DMS153 treated with DMSO at 0.1 percent for 48 hours (cell line): ENCODE data around the gene RASAL1.

Experiments
- DNase-seq: peaks from one replicate; lab custom pipeline; 2025; ENCODE audit not compliant: unreplicated experiment; lab: John Stamatoyannopoulos, UW

The RASAL1 gene

GRCh38 chr12:113099364-113099763 lies 36.2 kb downstream of the RASAL1 start:
- no peak for DNase-seq

DNA sequence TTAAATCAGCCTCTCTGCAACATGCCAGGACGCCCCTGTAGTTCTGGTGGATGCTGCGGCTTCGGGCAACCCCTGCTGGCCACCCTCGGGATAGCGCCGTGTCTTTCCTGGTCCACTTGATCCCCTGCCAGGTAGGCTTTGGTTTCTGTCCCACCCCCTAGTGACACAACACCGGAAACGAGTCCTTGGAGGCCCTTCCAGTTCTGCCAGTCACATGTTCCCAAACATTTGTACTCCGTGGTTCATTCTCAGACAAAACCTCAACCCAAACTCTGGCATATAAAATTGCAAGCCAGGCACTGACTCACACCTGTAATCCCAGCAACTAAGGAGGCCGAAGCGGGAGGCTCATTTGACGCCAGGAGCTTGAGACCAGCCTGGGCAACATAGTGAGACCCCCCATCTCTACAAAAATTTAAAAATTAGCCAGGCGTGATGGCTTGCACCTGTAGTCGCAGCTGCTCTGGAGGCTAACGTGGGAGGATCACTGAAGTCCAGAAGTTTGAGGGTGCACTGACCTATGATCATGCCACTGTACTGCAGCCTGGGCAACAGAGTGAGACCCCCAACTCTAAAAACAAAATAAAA lies 37.0 kb downstream of the RASAL1 start:
- DNase-seq = peak; percentile 92

DNA sequence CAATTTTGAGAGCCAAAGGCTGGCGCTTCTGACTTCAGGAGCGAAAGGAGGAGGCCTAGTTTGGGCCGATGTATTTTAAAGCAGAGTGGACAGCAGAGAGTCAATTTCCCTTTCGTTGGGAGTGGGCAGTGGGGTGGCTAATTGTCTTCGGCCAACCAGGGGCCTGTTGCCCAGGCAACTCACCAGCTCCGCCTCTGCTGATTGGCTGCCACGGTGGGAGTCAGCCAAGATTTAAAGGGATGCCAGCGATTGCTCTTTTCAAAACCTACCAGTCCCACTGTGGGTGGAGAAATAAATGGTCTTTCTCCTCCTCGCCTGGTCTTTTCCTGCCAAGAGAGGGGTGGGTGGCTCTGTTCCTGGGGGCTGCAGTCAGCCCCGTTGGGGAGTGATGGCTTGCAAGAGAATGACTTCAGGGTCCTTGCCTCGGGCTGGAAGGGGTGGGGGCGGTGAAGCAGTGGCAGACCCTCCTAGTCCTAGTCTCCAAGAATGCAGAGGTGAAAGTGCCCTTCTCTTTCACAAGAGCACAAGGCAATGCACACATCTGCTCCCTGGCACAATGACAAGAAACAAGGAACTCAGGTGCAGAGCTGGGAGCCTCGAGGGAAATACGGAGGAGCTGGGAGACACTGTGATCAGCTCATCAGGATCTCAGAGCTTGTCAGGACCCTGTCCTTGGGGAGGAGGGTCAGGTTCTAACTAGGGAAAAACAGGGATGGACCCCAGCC lies 37.7 kb downstream of the RASAL1 start:
- peak; percentile 79 for DNase-seq

- DNase-seq = no peak
Observed at GRCh38 chr12:113096675-113097461, 38.7 kb downstream of the RASAL1 start.

- no peak for DNase-seq
Observed at GRCh38 chr12:113095405-113095804, 40.2 kb downstream of the RASAL1 start.

GRCh38 chr12:113094738-113095137 lies 40.8 kb downstream of the RASAL1 start:
- DNase-seq = no peak

GRCh38 chr12:113093409-113094101 lies 42.0 kb downstream of the RASAL1 start:
- DNase-seq = no peak

DNA sequence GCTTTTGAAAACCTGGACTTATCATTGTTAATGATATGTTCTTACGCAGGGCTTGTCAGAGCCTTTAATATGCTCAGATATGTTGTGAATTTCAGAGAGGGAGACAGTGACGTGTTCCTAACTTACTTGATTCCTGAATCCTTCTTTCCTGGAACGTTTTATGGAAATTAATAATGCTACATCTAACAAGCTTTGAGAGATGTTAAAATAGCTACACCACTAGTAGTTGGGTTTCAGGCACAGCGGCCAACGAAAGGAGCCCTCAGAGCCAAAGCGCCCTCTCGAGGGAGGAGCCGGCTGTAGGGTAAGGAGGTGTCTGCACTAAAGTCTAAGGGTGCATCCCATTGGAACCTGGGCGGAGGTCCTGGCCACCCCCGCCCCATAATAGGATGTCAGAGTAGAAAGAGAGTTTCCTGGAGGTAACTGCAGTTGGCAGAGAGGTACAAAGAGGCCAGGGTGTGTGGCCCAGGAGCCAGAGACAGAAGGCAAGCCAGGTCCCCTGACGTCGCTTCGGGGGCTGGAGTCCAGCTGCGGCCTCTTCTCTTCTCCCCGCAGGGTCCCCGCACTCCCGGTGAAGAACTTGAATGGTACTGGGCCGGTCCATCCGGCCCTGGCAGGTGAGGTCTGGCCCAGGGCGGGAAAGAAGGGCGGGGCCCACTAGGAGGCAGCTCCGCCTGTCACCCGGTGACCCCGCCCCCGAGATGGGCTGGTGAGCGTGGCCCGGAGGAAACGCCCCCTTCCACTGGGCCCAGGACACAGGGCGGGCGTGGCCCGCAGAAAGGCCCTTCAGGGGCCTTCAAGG lies 42.8 kb downstream of the RASAL1 start:
- DNase-seq = no peak

GRCh38 chr12:113091506-113091905 lies 44.1 kb downstream of the RASAL1 start:
- DNase-seq = no peak

DNA sequence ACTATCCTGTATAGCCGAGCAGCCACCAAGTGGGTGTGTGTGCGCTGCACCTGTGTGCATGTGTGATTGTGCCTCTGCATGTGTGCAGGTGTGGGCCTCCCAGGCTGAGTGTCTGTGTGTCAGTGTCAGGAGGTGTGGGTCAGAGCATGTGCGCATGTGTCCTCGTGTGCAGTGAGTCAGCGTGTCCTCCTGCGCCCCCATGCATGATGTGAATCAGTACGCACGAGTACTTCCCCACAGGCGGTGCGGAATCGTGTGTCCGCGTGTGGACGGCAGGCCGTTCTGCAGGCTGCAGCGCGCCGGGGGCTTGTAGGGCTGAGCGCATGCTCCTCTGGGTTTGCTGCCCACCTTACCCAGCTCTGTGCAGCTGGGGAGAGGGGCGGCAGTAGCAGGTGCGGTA lies 44.8 kb downstream of the RASAL1 start:
- no peak for DNase-seq

DNA sequence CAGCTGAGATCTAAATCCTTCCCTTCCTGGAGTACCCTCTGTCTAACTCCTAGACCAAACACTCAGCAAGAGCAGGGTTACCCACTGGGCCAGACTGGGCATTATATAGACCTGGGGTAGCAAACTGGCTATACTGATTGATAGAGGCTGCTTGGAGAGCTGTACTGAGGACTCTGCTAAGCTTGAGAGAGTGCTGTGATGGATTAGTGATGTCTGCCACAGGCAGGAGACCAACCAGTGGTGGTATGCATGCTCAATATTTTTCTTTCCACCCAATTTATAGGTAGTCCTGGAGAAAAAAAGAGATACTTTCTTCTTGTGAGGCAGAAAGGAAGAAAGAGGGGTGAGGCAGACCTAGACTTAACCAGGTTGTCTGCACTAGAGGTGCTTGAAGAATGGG lies 45.7 kb downstream of the RASAL1 start:
- no peak for DNase-seq

- no peak for DNase-seq
Observed at GRCh38 chr12:113088971-113089756, 46.4 kb downstream of the RASAL1 start.

- no peak for DNase-seq
Observed at GRCh38 chr12:113088037-113088436, 47.5 kb downstream of the RASAL1 start.

- DNase-seq = no peak
Observed at GRCh38 chr12:113087193-113087592, 48.4 kb downstream of the RASAL1 start.

GRCh38 chr12:113086249-113087164 lies 49.1 kb downstream of the RASAL1 start:
- DNase-seq = no peak

GRCh38 chr12:113083863-113084435 lies 51.6 kb downstream of the RASAL1 start:
- no peak for DNase-seq

GRCh38 chr12:113082486-113083148 lies 52.9 kb downstream of the RASAL1 start:
- no peak for DNase-seq

GRCh38 chr12:113081873-113082272 lies 53.7 kb downstream of the RASAL1 start:
- no peak for DNase-seq
